H1 (cell line): Measurements from ENCODE around the gene GABRP.

Source experiments
- JUND ChIP-seq: IDR thresholded peaks from 2 replicates; pipeline ENCODE4 v1.6.1; 2011; ENCODE audit warnings: mild to moderate bottlenecking, improper control_type of control experiment, low read length
- NRF1 ChIP-seq: IDR thresholded peaks from 2 replicates; pipeline ENCODE4 v1.6.1; 2011; ENCODE audit warnings: mild to moderate bottlenecking, low read depth, low read length, improper control_type of control experiment
- POLR2A ChIP-seq, 2 experiments: IDR thresholded peaks; 1 replicate in 1 of 2; 2 replicates in 1 of 2; pipeline ENCODE4 v1.6.1; 2011; ENCODE audit warnings: low read depth in 2 of 2, low read length in 2 of 2, mild to moderate bottlenecking in 2 of 2; ENCODE audit errors: control extremely low read depth in 1 of 2
- SIX5 ChIP-seq: IDR thresholded peaks from 2 replicates; pipeline ENCODE4 v1.6.1; 2011; ENCODE audit warnings: mild to moderate bottlenecking, low read depth, low read length
- SP2 ChIP-seq: IDR thresholded peaks from 2 replicates; pipeline ENCODE4 v1.6.1; 2012; ENCODE audit warnings: mild to moderate bottlenecking, low read length, inconsistent platforms
- TCF12 ChIP-seq: IDR thresholded peaks from 2 replicates; pipeline ENCODE4 v1.6.1; 2011; ENCODE audit warnings: low read depth, mild to moderate bottlenecking, low read length
- YY1 ChIP-seq: IDR thresholded peaks from 2 replicates; pipeline ENCODE4 v1.6.1; 2011; ENCODE audit warnings: low read depth, mild to moderate bottlenecking, low read length
- TF ChIP-seq, protein P1 (sequence below), 3 experiments: IDR thresholded peaks; 1 replicate in 2 of 3; 2 replicates in 1 of 3; pipeline versions ENCODE4 v1.5.1 to v1.6.1; 2011; ENCODE audit warnings: low read length in 3 of 3, mild to moderate bottlenecking in 3 of 3, inconsistent platforms in 2 of 3, low read depth in 1 of 3, moderate library complexity in 1 of 3; ENCODE audit not compliant: insufficient read depth in 1 of 3; ENCODE audit errors: control extremely low read depth in 1 of 3

DNA sequence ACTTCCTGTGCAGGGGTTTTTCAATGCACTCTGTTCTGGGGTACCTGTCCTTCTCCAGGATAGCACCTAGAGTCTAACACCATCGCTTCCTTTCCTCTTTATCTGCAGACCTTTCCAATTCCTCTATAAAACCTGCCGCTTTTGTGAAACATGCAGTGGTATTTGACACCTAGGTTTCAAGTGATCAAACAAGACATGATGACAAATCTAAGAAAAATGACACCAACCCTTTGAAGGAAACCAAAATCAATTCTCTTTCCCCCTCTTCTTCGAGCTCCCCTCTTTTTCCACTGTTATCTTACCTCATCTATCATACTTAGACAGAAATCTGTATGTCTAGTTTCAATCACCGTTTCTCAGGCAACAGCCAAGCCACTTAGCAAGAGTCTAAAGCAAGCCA lies 52.7 kb downstream of the GABRP start:
- TF ChIP-seq, protein P1, sequence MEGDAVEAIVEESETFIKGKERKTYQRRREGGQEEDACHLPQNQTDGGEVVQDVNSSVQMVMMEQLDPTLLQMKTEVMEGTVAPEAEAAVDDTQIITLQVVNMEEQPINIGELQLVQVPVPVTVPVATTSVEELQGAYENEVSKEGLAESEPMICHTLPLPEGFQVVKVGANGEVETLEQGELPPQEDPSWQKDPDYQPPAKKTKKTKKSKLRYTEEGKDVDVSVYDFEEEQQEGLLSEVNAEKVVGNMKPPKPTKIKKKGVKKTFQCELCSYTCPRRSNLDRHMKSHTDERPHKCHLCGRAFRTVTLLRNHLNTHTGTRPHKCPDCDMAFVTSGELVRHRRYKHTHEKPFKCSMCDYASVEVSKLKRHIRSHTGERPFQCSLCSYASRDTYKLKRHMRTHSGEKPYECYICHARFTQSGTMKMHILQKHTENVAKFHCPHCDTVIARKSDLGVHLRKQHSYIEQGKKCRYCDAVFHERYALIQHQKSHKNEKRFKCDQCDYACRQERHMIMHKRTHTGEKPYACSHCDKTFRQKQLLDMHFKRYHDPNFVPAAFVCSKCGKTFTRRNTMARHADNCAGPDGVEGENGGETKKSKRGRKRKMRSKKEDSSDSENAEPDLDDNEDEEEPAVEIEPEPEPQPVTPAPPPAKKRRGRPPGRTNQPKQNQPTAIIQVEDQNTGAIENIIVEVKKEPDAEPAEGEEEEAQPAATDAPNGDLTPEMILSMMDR (IDR thresholded peaks at IDR 0.05; ENCODE audit: control extremely low read depth in 1 of 3, insufficient read depth in 1 of 3, low read depth in 1 of 3, low read length in 3 of 3) = no peak
- TF ChIP-seq POLR2A (IDR thresholded peaks at IDR 0.05; ENCODE audit: control extremely low read depth in 1 of 2, low read depth in 2 of 2, low read length in 2 of 2) (no peak), SIX5 (no peak), NRF1 (no peak), JUND (no peak), SP2 (no peak), YY1 (no peak), TCF12 (no peak)
